Coronary artery (tissue), 2 donors: ENCODE results near the gene SEBOX.
A peak's percentile ranks its signal among the peaks of the same experiment; 100 is the strongest.

Experiments used
- DNase-seq: peaks from one replicate; pipeline ENCODE4 v3.0.0-alpha.2; 2017; ENCODE audit warnings: low spot score
- H3K27ac ChIP-seq, 2 donors: fragments of 200-600 bp; sonication (generic); one replicate each; pipeline ENCODE4 v1.5.1; 2016 to 2019
- H3K4me3 ChIP-seq: fragments of 200-600 bp; sonication (generic); 2 replicates; pipeline ENCODE4 v1.5.1; 2016; ENCODE audit warnings: mild to moderate bottlenecking, moderate library complexity
- CTCF ChIP-seq: fragments of 200-600 bp; sonication (generic); IDR thresholded peaks from one replicate; pipeline ENCODE4 v1.5.1; 2019; ENCODE audit warnings: antibody characterized with exemption

SEBOX gene

GRCh38 chr17:28368915-28369683, 4.1 kb upstream of the SEBOX start:
- H3K4me3 ChIP-seq: no peak overlapping the region
- DNase-seq: no peak
- TF ChIP-seq CTCF: no peak
- peak overlapping the region in 1 of 2 donors; percentile 84 for H3K27ac ChIP-seq

GRCh38 chr17:28368306-28368831, 3.4 kb upstream of the SEBOX start:
- TF ChIP-seq CTCF: no peak
- H3K4me3 ChIP-seq: no peak overlapping the region
- no peak for DNase-seq
- H3K27ac ChIP-seq: no peak overlapping the region

GRCh38 chr17:28367641-28368305, 2.8 kb upstream of the SEBOX start:
- TF ChIP-seq CTCF: no peak
- no peak overlapping the region for H3K4me3 ChIP-seq
- DNase-seq: no peak
- no peak overlapping the region for H3K27ac ChIP-seq

- DNase-seq: no peak
- H3K27ac ChIP-seq: no peak overlapping the region
- TF ChIP-seq CTCF: no peak
- H3K4me3 ChIP-seq: no peak overlapping the region
These were observed 1.6 kb upstream of the SEBOX start for GRCh38 chr17:28366605-28367004.

- no peak for DNase-seq
- no peak for TF ChIP-seq CTCF
- H3K27ac ChIP-seq: no peak overlapping the region
- H3K4me3 ChIP-seq: no peak overlapping the region
These were observed 488 bp upstream of the SEBOX start for GRCh38 chr17:28365487-28365886.

GRCh38 chr17:28363776-28364650, 986 bp downstream of the SEBOX start:
- DNase-seq: no peak
- H3K27ac ChIP-seq: no peak overlapping the region
- H3K4me3 ChIP-seq: no peak overlapping the region
- TF ChIP-seq CTCF: no peak
